K562 (cell line): ENCODE results near the gene SEC14L2. TPM values are rescaled to one million over a fixed set of nuclear protein-coding genes. Genes with fewer than 3 reads are reported as not detected.
A peak's percentile ranks its signal among the peaks of the same experiment; 100 is the strongest.

Source experiments
- ATAC-seq: fragments of 200-7000 bp; cut with Tn5 transposase; 3 replicates; pipeline ENCODE4 v1.9.1; 2020; ENCODE audit warnings: moderate library complexity
- BruUV-seq: library from RNA; stranded (reverse); fragments of 400-500 nt; replicated peaks from 2 replicates; lab custom pipeline; 2021; lab: Mats Ljungman, UMichigan
- CTCF ChIA-PET: fragments of 300-600 bp; formaldehyde crosslinking; extraction: SDS; loops from one replicate; lab custom pipeline; 2021; ENCODE audit warnings: low intra/inter-chr PET ratio; lab: Yijun Ruan, JAX
- POLR2A ChIA-PET: fragments of 300-600, 350-650 bp; sonication (Branson Sonifier 250); formaldehyde crosslinking; extraction: SDS; loops from one replicate; lab custom pipeline; 2021; ENCODE audit warnings: antibody characterized with exemption, inconsistent platforms; lab: Yijun Ruan, JAX
- DNase-seq, 4 experiments: peaks; one replicate each; pipeline versions ENCODE4 v3.0.0 to v3.0.0-alpha.2; 2011 to 2018; ENCODE audit warnings: low spot score in 3 of 4, mixed read lengths in 3 of 4; ENCODE audit errors: extremely low read depth in 1 of 4
- FAIRE-seq: peaks from 2 replicates; lab custom pipeline; 2011; peaks lifted over from hg19 to GRCh38; lab: Jason Lieb, UNC
- H2AFZ ChIP-seq: 2 replicates; pipeline ENCODE4 v1.6.0; 2011; ENCODE audit warnings: low read depth, low read length, control low read depth, inconsistent platforms
- H3K27ac ChIP-seq: fragments of 200-600 bp; 3 replicates; pipeline ENCODE4 v1.8.0; 2011; ENCODE audit warnings: low read depth, mild to moderate bottlenecking, control low read depth, inconsistent platforms, low read length, moderate library complexity, mixed read lengths; ENCODE audit errors: extremely low read depth
- H3K27me3 ChIP-seq, 2 experiments: fragments of 300-600 bp in 1 of 2; 2 replicates in 1 of 2; 3 replicates in 1 of 2; pipeline versions ENCODE4 v1.6.0 to v1.8.0; 2011; ENCODE audit warnings: inconsistent platforms in 2 of 2, low read length in 2 of 2, mild to moderate bottlenecking in 1 of 2, mixed read lengths in 1 of 2, moderate library complexity in 1 of 2; ENCODE audit not compliant: control insufficient read depth in 2 of 2, insufficient read depth in 2 of 2
- H3K36me3 ChIP-seq: fragments of 300-600 bp; 3 replicates; pipeline ENCODE4 v1.8.0; 2011; ENCODE audit warnings: mild to moderate bottlenecking, low read length, inconsistent platforms; ENCODE audit not compliant: control insufficient read depth, insufficient read depth
- H3K4me1 ChIP-seq, 2 experiments: fragments of 200-600 bp in 1 of 2; replicated peaks in 1 of 2; 2 replicates in 1 of 2; 3 replicates in 1 of 2; pipeline versions ENCODE4 v1.5.1 to v1.8.0; 2011; ENCODE audit warnings: inconsistent platforms in 2 of 2, low read length in 2 of 2, mild to moderate bottlenecking in 1 of 2, mixed read lengths in 1 of 2, moderate library complexity in 1 of 2; ENCODE audit not compliant: control insufficient read depth in 2 of 2, insufficient read depth in 2 of 2
- H3K4me2 ChIP-seq: 2 replicates; pipeline ENCODE4 v1.6.1; 2011; ENCODE audit warnings: low read length, control low read depth, inconsistent platforms, mixed read lengths; ENCODE audit not compliant: insufficient read depth
- H3K4me3 ChIP-seq: fragments of 200-600 bp; sonication (generic), shearing (Covaris generic); 2 replicates; pipeline ENCODE4 v1.5.1; 2016; ENCODE audit warnings: control low read depth, inconsistent platforms
- H3K79me2 ChIP-seq: fragments of 200-600 bp; 3 replicates; pipeline ENCODE4 v1.8.0; 2011; ENCODE audit warnings: low read length, inconsistent platforms; ENCODE audit not compliant: control insufficient read depth, insufficient read depth
- H3K9ac ChIP-seq, 2 experiments: 2 replicates each; pipeline versions ENCODE4 v1.6.0 to v1.6.1; 2011; ENCODE audit warnings: low read depth in 2 of 2, low read length in 2 of 2, control low read depth in 1 of 2, inconsistent platforms in 1 of 2, mild to moderate bottlenecking in 1 of 2, mixed read lengths in 1 of 2; ENCODE audit not compliant: insufficient read depth in 1 of 2
- H3K9me1 ChIP-seq: one replicate; pipeline ENCODE4 v1.6.0; 2011; ENCODE audit warnings: inconsistent platforms, mild to moderate bottlenecking, low read length, moderate library complexity; ENCODE audit not compliant: control insufficient read depth, insufficient read depth
- H3K9me3 ChIP-seq: replicated peaks from 2 replicates; pipeline ENCODE4 v1.5.1; 2011; ENCODE audit warnings: low read depth, low read length, inconsistent platforms; ENCODE audit not compliant: control insufficient read depth, insufficient read depth
- H4K20me1 ChIP-seq: replicated peaks from 2 replicates; pipeline ENCODE4 v1.6.1; 2011; ENCODE audit warnings: low read length, inconsistent platforms, mixed read lengths; ENCODE audit not compliant: control insufficient read depth, insufficient read depth
- BCOR ChIP-seq: fragments of 450-650 bp; IDR thresholded peaks from 2 replicates; pipeline ENCODE4 v1.6.1; 2016
- FOXJ2 ChIP-seq: fragments of 200-800 bp; sonication (Bioruptor generic); IDR thresholded peaks from 2 replicates; pipeline ENCODE4 v1.6.1; 2016; ENCODE audit warnings: missing genetic modification characterization, missing compliant biosample characterization
- KDM1A ChIP-seq, 2 experiments: fragments of 450-650 bp; IDR thresholded peaks; 2 replicates each; pipeline ENCODE4 v1.6.1; 2016; ENCODE audit warnings: mild to moderate bottlenecking in 2 of 2
- MTA3 ChIP-seq: fragments of 450-650 bp; formaldehyde crosslinking; IDR thresholded peaks from 2 replicates; pipeline ENCODE4 v1.6.1; 2017; ENCODE audit warnings: mild to moderate bottlenecking, borderline replicate concordance
- MXI1 ChIP-seq: IDR thresholded peaks from 2 replicates; pipeline ENCODE4 v1.6.1; 2011; ENCODE audit warnings: low read depth, mild to moderate bottlenecking, improper control_type of control experiment, low read length
- NR3C1 ChIP-seq: sonication (generic); formaldehyde crosslinking; IDR thresholded peaks from 2 replicates; pipeline ENCODE4 v1.8.1; 2022; ENCODE audit warnings: missing genetic modification reagents
- RBM25 ChIP-seq: fragments of 200-400 bp; formaldehyde crosslinking; IDR thresholded peaks from 2 replicates; pipeline ENCODE4 v1.6.1; 2018; ENCODE audit warnings: low read length, low read depth, moderate library complexity; ENCODE audit not compliant: severe bottlenecking
- SIN3A ChIP-seq, 2 experiments: fragments of 150-350 bp in 1 of 2; IDR thresholded peaks; 2 replicates each; pipeline ENCODE4 v1.6.1; 2011 to 2016; ENCODE audit warnings: borderline replicate concordance in 2 of 2, low read depth in 2 of 2, low read length in 2 of 2, mild to moderate bottlenecking in 2 of 2, moderate library complexity in 2 of 2; ENCODE audit not compliant: control insufficient read depth in 1 of 2
- SOX6 ChIP-seq: fragments of 450-650 bp; IDR thresholded peaks from 2 replicates; pipeline ENCODE4 v1.6.1; 2014; ENCODE audit warnings: mild to moderate bottlenecking
- XRCC5 ChIP-seq: fragments of 200-400 bp; formaldehyde crosslinking; IDR thresholded peaks from 2 replicates; pipeline ENCODE4 v1.6.1; 2017; ENCODE audit warnings: low read depth, mild to moderate bottlenecking, low read length
- ZFP36 ChIP-seq: fragments of 150-350 bp; IDR thresholded peaks from 2 replicates; pipeline ENCODE4 v1.6.1; 2018; ENCODE audit warnings: low read length, low read depth; ENCODE audit not compliant: partially characterized antibody
- ZNF589 ChIP-seq: fragments of 200-800 bp; sonication (Bioruptor generic); IDR thresholded peaks from 2 replicates; pipeline ENCODE4 v1.6.1; 2016; ENCODE audit warnings: low read depth, missing genetic modification characterization, missing compliant biosample characterization
- WGBS: fragments of 100-300 bp; shearing (Covaris generic); methylation state at CpG from one replicate; pipeline ENCODE4 v1.1.6; 2016; ENCODE audit warnings: low coverage, mixed read lengths; ENCODE audit not compliant: insufficient coverage; ENCODE audit errors: missing lambda C conversion rate; 5-methylcytosine and 5-hydroxymethylcytosine counted together
- in situ Hi-C: fragments of 300-500 bp; cut with MboI; formaldehyde crosslinking; loops from 4 replicates; pipeline ENCODE4 v1.15.0; 2018; ENCODE audit warnings: inconsistent platforms, mixed read lengths
- intact Hi-C: fragments of 100-400 bp; cut with micrococcal nuclease; formaldehyde crosslinking; loops from 2 replicates; pipeline ENCODE4 v1.14.2; 2022
- polyA plus RNA-seq, 8 experiments: library from polyadenylated mRNA; depleted of rRNA in 4 of 8; stranded (reverse) in 5 of 8; unstranded in 3 of 8; fragments of >200 nt; fragmentation: Nextera tagmentation in 2 of 8; fragmentation: Illumina TruSeq in 1 of 8; extraction: Ambion mirVana in 2 of 8; extraction: Trizol in 1 of 8; gene quantifications; 2 replicates each; pipeline versions ENCODE4 v1.2.1 to v1.2.3, GENCODE V29; 2011 to 2014; ENCODE audit warnings: inconsistent platforms in 1 of 8, missing spikeins in 1 of 8
- total RNA-seq, 7 experiments: library from RNA; depleted of rRNA in 6 of 7; stranded (reverse); fragments of >200 nt in 6 of 7; fragmentation: Illumina TruSeq in 2 of 7; extraction: Trizol in 2 of 7; gene quantifications; 2 replicates each; pipeline versions ENCODE4 v1.2.1 to v1.2.3, GENCODE V29; 2011 to 2021; ENCODE audit warnings: low replicate concordance in 1 of 7
- TF ChIP-seq, protein P1 (sequence below), 3 experiments: IDR thresholded peaks in 2 of 3; conservative IDR thresholded peaks in 1 of 3; 2 replicates each; pipeline ENCODE4 v1.5.1; 2011 to 2012; ENCODE audit warnings: low read length in 3 of 3, mild to moderate bottlenecking in 3 of 3, control low read depth in 2 of 3, improper control_type of control experiment in 1 of 3, inconsistent platforms in 1 of 3, low read depth in 1 of 3, mixed read lengths in 1 of 3, moderate library complexity in 1 of 3; ENCODE audit not compliant: insufficient read depth in 2 of 3
- TF ChIP-seq, protein P2 (sequence below): fragments of 450-650 bp; IDR thresholded peaks from 2 replicates; pipeline ENCODE4 v1.6.1; 2018; ENCODE audit not compliant: partially characterized antibody

Gene SEC14L2
- total and polyA plus RNA-seq, 9 of the 15 experiments (the other 6 are each of a cell fraction or from before 2014, with no cell fraction given): 0.03 to 0.17 (median 0.10) TPM

DNA sequence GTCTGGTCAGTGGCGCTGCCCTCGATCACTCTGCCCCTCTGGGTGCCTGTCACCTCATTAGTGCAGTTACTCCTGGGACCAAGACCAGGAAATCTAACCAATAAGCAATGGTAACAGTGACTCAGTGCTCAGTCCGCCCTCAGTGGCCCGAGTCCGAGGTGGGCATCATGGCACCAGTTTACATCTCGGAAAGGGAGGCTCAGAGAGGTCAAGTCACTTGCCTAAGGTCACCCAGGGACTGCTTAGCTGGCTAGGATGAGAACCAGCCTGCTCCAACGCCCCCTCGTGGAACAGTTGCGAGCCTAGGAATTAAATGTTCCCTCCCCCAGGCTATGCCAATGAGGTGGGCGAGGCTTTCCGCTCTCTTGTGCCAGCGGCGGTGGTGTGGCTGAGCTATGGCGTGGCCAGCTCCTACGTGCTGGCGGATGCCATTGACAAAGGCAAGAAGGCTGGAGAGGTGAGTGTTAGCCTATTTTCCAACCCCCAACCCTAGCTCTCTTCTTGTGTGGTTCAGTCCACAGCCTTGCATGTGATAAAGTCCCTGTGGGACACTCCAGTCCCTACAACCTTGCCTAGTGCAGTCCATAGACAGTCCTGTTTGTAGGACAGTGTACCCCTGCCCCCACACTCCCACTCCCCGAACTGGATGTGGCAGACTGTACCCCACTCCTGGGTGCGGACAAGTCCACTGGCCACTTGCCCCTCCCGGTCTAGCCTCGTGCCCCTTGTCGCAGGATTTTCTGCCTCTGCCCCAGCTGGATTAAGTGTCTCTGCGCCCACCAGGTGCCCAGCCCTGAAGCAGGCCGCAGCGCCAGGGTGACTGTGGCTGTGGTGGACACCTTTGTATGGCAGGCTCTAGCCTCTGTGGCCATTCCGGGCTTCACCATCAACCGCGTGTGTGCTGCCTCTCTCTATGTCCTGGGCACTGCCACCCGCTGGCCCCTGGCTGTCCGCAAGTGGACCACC, 29.9 kb downstream of the SEC14L2 start:
- POLR2A ChIA-PET: interaction anchor here (0.6 to 1.0 kb wide), 2 partner anchors 13 to 240 kb away, joined by 3 read pairs; no protein-coding TSS in a partner anchor
- CTCF ChIA-PET: interaction anchor here (0.6 to 0.9 kb wide), 3 partner anchors 36 to 1538 kb away, joined by 3 to 4 read pairs (median 3); no protein-coding TSS in a partner anchor
- FAIRE-seq (peak; percentile 88), DNase-seq (peak; percentile 51 to 79 (median 58)), ATAC-seq (peak; percentile 38)
- Histone ChIP-seq H3K36me3 (peaks cover 25% of the 10 kb centered on the region; the same call in 2 of the 3 replicates), H2AFZ (peak overlapping the region; percentile 91; the same call in 1 of the 2 replicates), H3K4me1 (peaks cover 30 to 47% of the 10 kb centered on the region in 2 experiments), H3K9me3 (no peaks in the 10 kb centered on the region; the same call in 1 of the 2 replicates), H3K4me3 (peak overlapping the region; percentile 59), H3K27me3 (no peaks in the 10 kb centered on the region), H4K20me1 (no peaks in the 10 kb centered on the region), H3K9me1 (no peaks in the 10 kb centered on the region), H3K27ac (peak overlapping the region; percentile 83), H3K9ac (peak overlapping the region; percentile 88 to 91), H3K4me2 (peak overlapping the region; percentile 94), H3K79me2 (peaks cover 49% of the 10 kb centered on the region)
- WGBS: 10% methylated on average over 10 of the region's 29 CpGs
- in situ Hi-C loops: loop anchor here (5.0 kb wide), 1 partner anchor 34 kb away; no protein-coding TSS in a partner anchor
- BruUV-seq: TSS peak; percentile 51
- intact Hi-C loops: loop anchor here (1.0 kb wide), 1 partner anchor 35 kb away; no protein-coding TSS in a partner anchor
- 0 out of 2 replicates have a peak, but pooled peaks have one; percentile 16 for TF ChIP-seq MTA3
- TF ChIP-seq, protein P1, sequence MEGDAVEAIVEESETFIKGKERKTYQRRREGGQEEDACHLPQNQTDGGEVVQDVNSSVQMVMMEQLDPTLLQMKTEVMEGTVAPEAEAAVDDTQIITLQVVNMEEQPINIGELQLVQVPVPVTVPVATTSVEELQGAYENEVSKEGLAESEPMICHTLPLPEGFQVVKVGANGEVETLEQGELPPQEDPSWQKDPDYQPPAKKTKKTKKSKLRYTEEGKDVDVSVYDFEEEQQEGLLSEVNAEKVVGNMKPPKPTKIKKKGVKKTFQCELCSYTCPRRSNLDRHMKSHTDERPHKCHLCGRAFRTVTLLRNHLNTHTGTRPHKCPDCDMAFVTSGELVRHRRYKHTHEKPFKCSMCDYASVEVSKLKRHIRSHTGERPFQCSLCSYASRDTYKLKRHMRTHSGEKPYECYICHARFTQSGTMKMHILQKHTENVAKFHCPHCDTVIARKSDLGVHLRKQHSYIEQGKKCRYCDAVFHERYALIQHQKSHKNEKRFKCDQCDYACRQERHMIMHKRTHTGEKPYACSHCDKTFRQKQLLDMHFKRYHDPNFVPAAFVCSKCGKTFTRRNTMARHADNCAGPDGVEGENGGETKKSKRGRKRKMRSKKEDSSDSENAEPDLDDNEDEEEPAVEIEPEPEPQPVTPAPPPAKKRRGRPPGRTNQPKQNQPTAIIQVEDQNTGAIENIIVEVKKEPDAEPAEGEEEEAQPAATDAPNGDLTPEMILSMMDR (IDR thresholded peaks at IDR 0.05 in 2 of 3, conservative IDR thresholded peaks at IDR 0.05 in 1 of 3; ENCODE audit: insufficient read depth in 2 of 3, low read depth in 1 of 3, low read length in 3 of 3): peak; percentile 56 to 66 (median 65)
- TF ChIP-seq NR3C1 (CRISPR knock-in tag): no peak
- TF ChIP-seq FOXJ2 (tag): no peak
- TF ChIP-seq ZFP36: peak; percentile 96
- no peak for TF ChIP-seq SOX6
- TF ChIP-seq XRCC5: 0 out of 2 replicates have a peak, but pooled peaks have one; percentile 27
- TF ChIP-seq, protein P2, sequence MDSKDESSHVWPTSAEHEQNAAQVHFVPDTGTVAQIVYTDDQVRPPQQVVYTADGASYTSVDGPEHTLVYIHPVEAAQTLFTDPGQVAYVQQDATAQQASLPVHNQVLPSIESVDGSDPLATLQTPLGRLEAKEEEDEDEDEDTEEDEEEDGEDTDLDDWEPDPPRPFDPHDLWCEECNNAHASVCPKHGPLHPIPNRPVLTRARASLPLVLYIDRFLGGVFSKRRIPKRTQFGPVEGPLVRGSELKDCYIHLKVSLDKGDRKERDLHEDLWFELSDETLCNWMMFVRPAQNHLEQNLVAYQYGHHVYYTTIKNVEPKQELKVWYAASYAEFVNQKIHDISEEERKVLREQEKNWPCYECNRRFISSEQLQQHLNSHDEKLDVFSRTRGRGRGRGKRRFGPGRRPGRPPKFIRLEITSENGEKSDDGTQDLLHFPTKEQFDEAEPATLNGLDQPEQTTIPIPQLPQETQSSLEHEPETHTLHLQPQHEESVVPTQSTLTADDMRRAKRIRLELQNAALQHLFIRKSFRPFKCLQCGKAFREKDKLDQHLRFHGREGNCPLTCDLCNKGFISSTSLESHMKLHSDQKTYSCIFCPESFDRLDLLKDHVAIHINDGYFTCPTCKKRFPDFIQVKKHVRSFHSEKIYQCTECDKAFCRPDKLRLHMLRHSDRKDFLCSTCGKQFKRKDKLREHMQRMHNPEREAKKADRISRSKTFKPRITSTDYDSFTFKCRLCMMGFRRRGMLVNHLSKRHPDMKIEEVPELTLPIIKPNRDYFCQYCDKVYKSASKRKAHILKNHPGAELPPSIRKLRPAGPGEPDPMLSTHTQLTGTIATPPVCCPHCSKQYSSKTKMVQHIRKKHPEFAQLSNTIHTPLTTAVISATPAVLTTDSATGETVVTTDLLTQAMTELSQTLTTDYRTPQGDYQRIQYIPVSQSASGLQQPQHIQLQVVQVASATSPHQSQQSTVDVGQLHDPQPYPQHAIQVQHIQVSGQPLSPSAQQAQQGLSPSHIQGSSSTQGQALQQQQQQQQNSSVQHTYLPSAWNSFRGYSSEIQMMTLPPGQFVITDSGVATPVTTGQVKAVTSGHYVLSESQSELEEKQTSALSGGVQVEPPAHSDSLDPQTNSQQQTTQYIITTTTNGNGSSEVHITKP: peak; percentile 64
- 0 out of 2 replicates have a peak, but pooled peaks have one; percentile 20 for TF ChIP-seq ZNF589 (CRISPR knock-in tag)
- TF ChIP-seq KDM1A (IDR thresholded peaks at IDR 0.05): peak in 1 of 2 experiments; percentile 65; a peak in 2 of 4 replicates
- peak; percentile 90 for TF ChIP-seq BCOR
- TF ChIP-seq MXI1: no peak
- TF ChIP-seq SIN3A (IDR thresholded peaks at IDR 0.05; ENCODE audit: borderline replicate concordance in 2 of 2, control insufficient read depth in 1 of 2, low read depth in 2 of 2, low read length in 2 of 2): no peak
- peak; percentile 96 for TF ChIP-seq RBM25
